Thoracic aorta (tissue), 2 donors: ENCODE results near the gene ZNF385D. TPM values are rescaled to one million over a fixed set of nuclear protein-coding genes. Genes with fewer than 3 reads are reported as not detected.

Experiments used
- ATAC-seq: fragments of 150-250 bp; one replicate; pipeline ENCODE4 v1.8.0; 2017; ENCODE audit warnings: low read depth; ENCODE audit not compliant: insufficient number of reproducible peaks, low FRiP score
- DNase-seq: peaks from one replicate; pipeline ENCODE4 v3.0.0-alpha.2; 2020; ENCODE audit warnings: low spot score
- H3K27ac ChIP-seq, 2 donors: fragments of 200-600 bp; sonication (generic); 1 replicate in 1 of 2; 2 replicates in 1 of 2; pipeline ENCODE4 v1.5.1; 2016; ENCODE audit warnings: mild to moderate bottlenecking in 2 of 2, moderate library complexity in 2 of 2
- H3K27me3 ChIP-seq: fragments of 200-600 bp; sonication (generic); replicated peaks from 2 replicates; pipeline ENCODE4 v1.6.0; 2016; ENCODE audit warnings: mild to moderate bottlenecking; ENCODE audit not compliant: insufficient read depth
- H3K36me3 ChIP-seq: fragments of 200-600 bp; sonication (generic); one replicate; pipeline ENCODE4 v1.5.1; 2016
- H3K4me1 ChIP-seq, 2 donors: fragments of 200-600 bp; sonication (generic); 1 replicate in 1 of 2; 2 replicates in 1 of 2; pipeline versions ENCODE4 v1.5.1 to v1.6.0; 2016; ENCODE audit warnings: low read depth in 2 of 2, mild to moderate bottlenecking in 1 of 2; ENCODE audit not compliant: control insufficient read depth in 1 of 2
- H3K4me3 ChIP-seq: fragments of 200-600 bp; sonication (generic); 2 replicates; pipeline ENCODE4 v1.5.1; 2016; ENCODE audit warnings: mild to moderate bottlenecking
- H3K9me3 ChIP-seq: fragments of 200-600 bp; sonication (generic); 2 replicates; pipeline ENCODE4 v1.5.1; 2016
- total RNA-seq, 2 donors: library from RNA; depleted of rRNA; stranded (reverse); fragments of >200 nt; gene quantifications; one replicate each; pipeline versions ENCODE4 v1.1.0 to v1.2.3, GENCODE V29; 2016
- TF ChIP-seq, protein P1 (sequence below): fragments of 200-600 bp; sonication (generic); IDR thresholded peaks from one replicate; pipeline ENCODE4 v1.5.1; 2019; ENCODE audit warnings: antibody characterized with exemption

The ZNF385D gene
- total RNA-seq, 2 donors from 2014 or later: 15.8 to 81.3 TPM

DNA sequence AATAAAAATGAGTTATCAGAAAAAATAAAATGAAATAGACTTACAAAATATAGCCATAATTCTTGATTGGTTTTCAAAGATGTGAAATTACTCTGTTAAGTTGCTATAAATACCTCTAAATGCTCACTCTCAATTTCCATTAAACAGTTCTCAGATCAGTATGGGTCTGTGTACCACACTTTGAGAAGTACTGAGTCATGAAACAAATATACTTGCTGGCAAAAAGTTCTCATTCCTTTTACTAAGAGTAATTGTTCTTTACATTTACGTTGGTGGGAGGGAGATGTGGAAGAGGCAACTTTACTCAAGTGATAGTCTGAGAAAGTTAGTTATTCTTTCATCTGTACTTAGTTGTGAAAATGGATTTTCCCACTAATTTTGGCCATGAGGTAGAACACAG lies 96.3 kb downstream of the ZNF385D start:
- Histone ChIP-seq H3K27ac (no peak overlapping the region), H3K36me3 (no peaks in the 10 kb centered on the region), H3K4me3 (no peak overlapping the region), H3K4me1 (peaks cover 3 to 12% of the 10 kb centered on the region in 2 donors), H3K27me3 (no peaks in the 10 kb centered on the region), H3K9me3 (no peaks in the 10 kb centered on the region)
- ATAC-seq (no peak), DNase-seq (no peak)
- TF ChIP-seq, protein P1, sequence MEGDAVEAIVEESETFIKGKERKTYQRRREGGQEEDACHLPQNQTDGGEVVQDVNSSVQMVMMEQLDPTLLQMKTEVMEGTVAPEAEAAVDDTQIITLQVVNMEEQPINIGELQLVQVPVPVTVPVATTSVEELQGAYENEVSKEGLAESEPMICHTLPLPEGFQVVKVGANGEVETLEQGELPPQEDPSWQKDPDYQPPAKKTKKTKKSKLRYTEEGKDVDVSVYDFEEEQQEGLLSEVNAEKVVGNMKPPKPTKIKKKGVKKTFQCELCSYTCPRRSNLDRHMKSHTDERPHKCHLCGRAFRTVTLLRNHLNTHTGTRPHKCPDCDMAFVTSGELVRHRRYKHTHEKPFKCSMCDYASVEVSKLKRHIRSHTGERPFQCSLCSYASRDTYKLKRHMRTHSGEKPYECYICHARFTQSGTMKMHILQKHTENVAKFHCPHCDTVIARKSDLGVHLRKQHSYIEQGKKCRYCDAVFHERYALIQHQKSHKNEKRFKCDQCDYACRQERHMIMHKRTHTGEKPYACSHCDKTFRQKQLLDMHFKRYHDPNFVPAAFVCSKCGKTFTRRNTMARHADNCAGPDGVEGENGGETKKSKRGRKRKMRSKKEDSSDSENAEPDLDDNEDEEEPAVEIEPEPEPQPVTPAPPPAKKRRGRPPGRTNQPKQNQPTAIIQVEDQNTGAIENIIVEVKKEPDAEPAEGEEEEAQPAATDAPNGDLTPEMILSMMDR: no peak

DNA sequence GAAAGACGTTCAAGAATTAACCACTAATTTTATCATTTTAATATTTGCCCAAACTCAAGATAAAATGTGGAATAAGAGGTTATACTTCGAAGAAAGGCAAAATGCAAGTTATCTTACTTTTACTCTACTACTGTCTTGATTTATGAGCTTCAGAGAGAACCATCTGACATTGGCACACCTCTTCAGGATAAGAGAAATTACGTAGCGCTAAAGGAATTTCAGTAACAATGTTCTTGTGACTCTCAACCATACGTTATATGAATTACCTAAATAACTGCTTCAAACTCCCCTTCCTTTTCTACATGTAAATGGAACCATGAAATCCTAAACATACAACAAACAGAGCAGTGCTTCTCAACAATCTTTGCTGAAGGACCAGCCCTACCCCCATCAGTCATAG lies 96.8 kb downstream of the ZNF385D start:
- no peak overlapping the region for H3K4me3 ChIP-seq
- no peak for ATAC-seq
- no peaks in the 10 kb centered on the region for H3K27me3 ChIP-seq
- peaks cover 3 to 16% of the 10 kb centered on the region in 2 donors for H3K4me1 ChIP-seq
- no peak for DNase-seq
- no peaks in the 10 kb centered on the region for H3K36me3 ChIP-seq
- H3K9me3 ChIP-seq: no peaks in the 10 kb centered on the region
- TF ChIP-seq, protein P1: no peak
- H3K27ac ChIP-seq: no peak overlapping the region

DNA sequence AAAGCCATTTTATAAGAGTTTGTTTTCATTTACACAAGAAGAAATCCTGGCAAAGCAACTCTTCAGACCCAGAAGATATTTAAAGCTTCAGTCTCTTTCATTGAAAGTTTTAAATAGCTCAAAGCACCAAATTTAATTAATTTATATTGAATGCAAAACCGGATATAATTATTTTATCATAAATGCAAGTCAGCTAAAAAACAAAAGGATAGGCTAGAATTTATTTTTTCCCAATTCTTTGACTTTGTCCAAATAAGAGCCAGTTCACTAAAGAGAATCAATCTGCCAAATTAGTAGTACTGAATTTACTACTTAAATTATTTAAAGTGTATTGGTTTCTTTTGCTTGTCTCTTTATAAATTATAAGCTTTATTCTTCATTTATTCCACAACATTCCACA lies 101.5 kb downstream of the ZNF385D start:
- TF ChIP-seq, protein P1: no peak
- no peak for DNase-seq
- no peak overlapping the region for H3K4me3 ChIP-seq
- H3K36me3 ChIP-seq: no peaks in the 10 kb centered on the region
- H3K27me3 ChIP-seq: no peaks in the 10 kb centered on the region
- H3K27ac ChIP-seq: no peak overlapping the region
- peaks cover 6 to 45% of the 10 kb centered on the region in 2 donors for H3K4me1 ChIP-seq
- no peaks in the 10 kb centered on the region for H3K9me3 ChIP-seq
- ATAC-seq: no peak

DNA sequence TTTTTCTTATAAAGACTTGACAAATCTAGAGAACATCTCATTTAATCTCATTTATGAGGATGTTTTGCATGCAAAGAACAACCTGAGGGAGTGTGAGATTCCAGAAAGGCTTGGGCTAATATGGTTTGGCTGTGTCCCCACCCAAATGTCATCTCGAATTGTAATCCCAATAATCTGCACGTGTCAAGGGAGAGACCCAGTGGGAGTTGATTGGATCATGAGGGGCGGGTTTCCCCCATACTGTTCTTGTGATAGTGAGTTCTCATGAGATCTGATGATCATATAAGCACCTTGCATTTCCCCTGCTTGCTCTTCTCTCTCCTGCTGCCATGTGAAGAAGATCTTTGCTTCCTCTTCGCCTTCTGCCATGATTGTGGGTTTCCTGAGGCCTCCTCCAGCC lies 103.0 kb downstream of the ZNF385D start:
- TF ChIP-seq, protein P1: no peak
- Histone ChIP-seq H3K4me1 (peaks cover 13 to 56% of the 10 kb centered on the region in 2 donors), H3K36me3 (no peaks in the 10 kb centered on the region), H3K9me3 (no peaks in the 10 kb centered on the region), H3K27ac (no peak overlapping the region), H3K4me3 (no peak overlapping the region), H3K27me3 (no peaks in the 10 kb centered on the region)
- ATAC-seq: no peak
- DNase-seq: no peak

DNA sequence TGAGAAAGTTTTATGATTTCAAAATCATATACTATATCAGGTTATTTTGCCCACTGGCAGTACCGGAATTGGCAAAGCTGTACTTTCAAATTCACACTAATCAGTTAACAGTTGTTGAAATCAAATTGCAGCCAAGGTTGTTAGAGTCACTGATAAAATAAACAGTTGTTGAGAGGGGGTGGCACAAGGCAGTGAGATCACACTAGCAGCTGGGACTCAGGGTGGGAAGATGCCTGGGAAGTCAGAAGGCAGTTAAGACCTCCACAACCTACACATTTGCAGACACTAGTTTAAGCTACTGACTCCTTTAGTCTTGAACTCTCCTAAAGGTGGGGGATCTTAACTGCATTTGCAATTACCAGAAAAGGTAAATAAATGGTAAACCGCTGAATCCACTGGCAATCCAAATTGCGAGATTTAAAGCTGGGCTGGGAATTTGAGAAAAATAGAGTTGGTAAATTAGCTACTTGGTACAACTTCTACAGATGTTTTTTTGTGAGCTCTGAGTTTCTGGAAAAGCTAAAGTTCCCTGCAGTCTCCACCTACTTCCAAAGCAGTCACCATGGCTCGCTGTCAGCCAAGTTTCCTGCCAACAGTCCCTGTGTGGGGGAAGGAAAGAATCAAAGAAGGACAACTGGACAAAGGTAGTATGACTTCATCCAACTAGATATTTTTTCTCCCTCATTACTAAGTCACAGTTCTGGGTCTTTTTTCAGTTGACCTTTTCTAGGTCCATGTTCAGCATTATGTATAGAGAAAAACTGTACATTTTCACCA lies 105.7 kb downstream of the ZNF385D start:
- TF ChIP-seq, protein P1: no peak
- Histone ChIP-seq H3K27ac (peak overlapping the region; percentile 31 to 87), H3K9me3 (no peaks in the 10 kb centered on the region), H3K27me3 (no peaks in the 10 kb centered on the region), H3K36me3 (no peaks in the 10 kb centered on the region), H3K4me3 (peak overlapping the region; percentile 57), H3K4me1 (peaks cover 14 to 68% of the 10 kb centered on the region in 2 donors)
- ATAC-seq: peak; percentile 76
- DNase-seq: peak; percentile 31
